Mucosa of rectum (tissue), 2 donors: ENCODE data around the gene SAMHD1.

Experiments
- H3K27ac ChIP-seq, 2 donors: one replicate each; pipeline ENCODE4 v1.7.0; 2013; ENCODE audit warnings: inconsistent platforms in 2 of 2, low read depth in 2 of 2, low read length in 2 of 2
- H3K27me3 ChIP-seq, 2 donors: one replicate each; pipeline ENCODE4 v1.7.0; 2013; ENCODE audit warnings: low read length in 2 of 2; ENCODE audit not compliant: control insufficient read depth in 2 of 2, insufficient read depth in 2 of 2
- H3K36me3 ChIP-seq, 2 donors: one replicate each; pipeline ENCODE4 v1.7.0; 2013; ENCODE audit warnings: low read length in 2 of 2; ENCODE audit not compliant: control insufficient read depth in 2 of 2, insufficient read depth in 2 of 2
- H3K4me1 ChIP-seq, 2 donors: one replicate each; pipeline ENCODE4 v1.7.0; 2013; ENCODE audit warnings: low read length in 2 of 2, mild to moderate bottlenecking in 1 of 2; ENCODE audit not compliant: control insufficient read depth in 2 of 2, insufficient read depth in 2 of 2
- H3K4me3 ChIP-seq, 2 donors: one replicate each; pipeline ENCODE4 v1.7.0; 2013; ENCODE audit warnings: low read length in 2 of 2
- H3K9ac ChIP-seq, 2 donors: one replicate each; pipeline ENCODE4 v1.7.0; 2013; ENCODE audit warnings: low read length in 2 of 2, low read depth in 1 of 2, mild to moderate bottlenecking in 1 of 2
- H3K9me3 ChIP-seq, 2 donors: one replicate each; pipeline ENCODE4 v1.7.0; 2013; ENCODE audit warnings: low read length in 2 of 2; ENCODE audit not compliant: control insufficient read depth in 2 of 2
- donor health status: healthy.
- donor health status: Normal muscosa, but diverticular disease.

SAMHD1 gene

DNA sequence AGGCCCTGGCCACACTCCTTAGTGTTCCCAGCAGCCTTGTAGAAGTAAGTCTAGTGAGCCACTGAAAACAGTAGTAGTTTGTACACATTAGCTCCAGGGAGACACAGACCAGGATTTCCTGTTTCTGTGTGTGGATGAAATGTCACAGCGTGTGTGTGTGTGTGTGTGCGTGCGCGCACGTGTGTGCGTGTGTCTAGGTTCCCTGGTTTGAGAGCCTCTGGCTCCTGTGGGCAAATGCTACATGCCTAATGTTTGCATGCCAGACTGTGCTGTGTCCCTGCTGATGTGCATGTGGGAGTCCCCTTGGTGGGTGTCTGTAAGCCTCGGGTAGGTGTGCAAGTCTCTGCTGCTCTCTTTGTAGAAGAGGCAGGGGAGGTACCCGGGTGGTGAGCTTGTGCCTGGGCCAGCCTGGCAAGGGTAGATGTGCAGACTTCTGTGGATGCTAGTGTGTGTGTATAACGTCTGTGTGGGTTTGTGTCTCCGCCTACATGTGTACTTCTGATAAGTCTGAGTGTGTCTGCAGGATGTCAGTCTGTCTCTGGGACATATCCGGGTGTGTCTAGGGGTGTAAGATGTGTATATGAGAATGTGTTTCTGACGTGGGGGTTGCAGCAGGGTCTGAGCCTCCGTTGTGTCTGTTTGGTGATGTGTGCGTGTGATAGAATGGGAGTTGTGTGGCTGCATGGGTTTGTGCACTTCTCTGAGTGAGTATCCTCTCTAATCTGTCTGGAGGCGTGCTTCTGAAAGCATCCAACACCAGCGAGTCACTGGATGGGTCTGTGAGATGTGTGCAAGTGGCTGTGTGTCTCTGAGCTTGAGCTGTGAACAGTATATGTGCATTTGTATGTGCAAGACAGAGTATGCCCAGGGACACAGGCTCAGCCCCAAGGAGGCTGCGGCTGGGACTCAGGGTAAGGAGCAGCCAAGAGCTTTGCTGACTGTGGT, 94.5 kb downstream of the SAMHD1 start:
- peak overlapping the region in 1 of 2 donors; percentile 1 for H3K27ac ChIP-seq
- H3K4me3 ChIP-seq, result no peak overlapping the region
- no peak overlapping the region for H3K9ac ChIP-seq
- H3K9me3 ChIP-seq, result no peaks in the 10 kb centered on the region
- H3K4me1 ChIP-seq, result peaks cover 35 to 48% of the 10 kb centered on the region in 2 donors
- no peaks in the 10 kb centered on the region for H3K27me3 ChIP-seq
- peaks cover 0 to 2% of the 10 kb centered on the region in 2 donors for H3K36me3 ChIP-seq

DNA sequence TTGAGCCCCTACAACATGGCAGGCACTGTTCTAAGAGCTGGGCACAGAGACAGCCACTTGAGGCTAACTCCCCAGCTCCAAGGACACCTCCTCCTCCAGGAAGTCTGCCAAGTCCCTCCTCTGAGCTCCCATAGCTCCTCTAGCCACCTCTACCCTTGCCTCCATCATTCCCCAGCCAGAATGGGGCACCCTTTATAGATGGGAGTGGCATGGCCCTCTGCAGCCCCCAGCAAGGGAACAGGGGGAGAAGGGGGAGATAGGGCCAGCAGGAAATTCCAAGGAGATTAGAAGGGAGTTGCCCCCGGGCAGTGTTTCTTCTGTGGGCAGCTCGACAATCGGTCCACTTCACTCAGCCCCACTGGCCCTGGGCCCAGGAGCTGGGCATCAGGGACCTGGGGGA, 95.3 kb downstream of the SAMHD1 start:
- Histone ChIP-seq H3K36me3 (peaks cover 0 to 2% of the 10 kb centered on the region in 2 donors), H3K4me1 (peaks cover 29 to 44% of the 10 kb centered on the region in 2 donors), H3K27ac (peak overlapping the region in 1 of 2 donors; percentile 1), H3K4me3 (no peak overlapping the region), H3K27me3 (no peaks in the 10 kb centered on the region), H3K9ac (no peak overlapping the region), H3K9me3 (no peaks in the 10 kb centered on the region)

- Histone ChIP-seq H3K4me3 (no peak overlapping the region), H3K9me3 (no peaks in the 10 kb centered on the region), H3K27me3 (no peaks in the 10 kb centered on the region), H3K4me1 (peaks cover 25 to 36% of the 10 kb centered on the region in 2 donors), H3K27ac (peak overlapping the region; percentile 3 to 32), H3K9ac (no peak overlapping the region), H3K36me3 (peaks cover 0 to 2% of the 10 kb centered on the region in 2 donors)
Measured at GRCh38 chr20:36855241-36855657, 96.3 kb downstream of the SAMHD1 start.

DNA sequence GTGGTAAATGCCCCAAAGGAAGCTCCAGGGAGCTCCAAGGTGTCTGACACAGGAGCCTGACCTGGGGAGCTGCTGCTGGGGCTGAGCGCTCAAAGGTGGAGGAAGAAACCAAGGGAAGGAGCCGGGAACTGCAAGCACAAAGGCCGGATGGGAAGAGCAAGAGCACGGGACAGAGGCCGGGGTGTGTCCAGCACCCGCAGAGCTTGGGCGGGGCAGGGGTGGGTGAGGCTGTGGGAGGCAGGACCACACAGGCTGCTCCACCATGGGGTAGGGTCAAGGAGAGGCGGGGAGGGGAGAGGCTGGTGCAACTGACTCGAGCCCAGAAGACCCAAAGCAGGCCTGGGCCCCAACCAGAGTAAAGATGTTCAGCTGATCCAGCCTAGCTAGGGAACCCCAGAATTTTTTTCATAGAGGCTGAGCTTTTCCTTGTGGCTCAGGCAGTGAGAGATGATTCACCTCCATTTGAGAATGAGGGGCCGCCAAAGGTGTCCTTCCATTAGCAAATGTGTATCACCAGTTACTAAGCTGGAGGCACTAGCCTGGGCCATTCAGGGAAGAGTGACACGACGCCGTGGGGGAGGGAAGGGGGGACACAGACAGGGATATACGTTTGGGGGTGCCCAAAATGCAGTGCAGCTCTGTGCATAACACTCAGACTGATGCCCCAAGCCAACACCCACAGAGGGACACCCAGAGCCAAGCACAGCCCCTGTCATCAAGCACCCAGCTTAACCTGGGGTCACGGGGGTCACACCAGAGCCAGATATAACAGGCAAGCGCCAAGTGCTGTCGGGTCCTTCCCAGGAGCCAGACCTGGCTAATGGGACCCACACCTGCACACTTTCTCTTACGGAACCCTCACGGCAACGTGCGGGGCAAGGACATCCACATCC, 96.9 kb downstream of the SAMHD1 start:
- no peaks in the 10 kb centered on the region for H3K27me3 ChIP-seq
- no peak overlapping the region for H3K4me3 ChIP-seq
- peaks cover 25 to 36% of the 10 kb centered on the region in 2 donors for H3K4me1 ChIP-seq
- H3K27ac ChIP-seq, result peak overlapping the region; percentile 10 to 32
- peaks cover 0 to 2% of the 10 kb centered on the region in 2 donors for H3K36me3 ChIP-seq
- H3K9ac ChIP-seq, result no peak overlapping the region
- H3K9me3 ChIP-seq, result no peaks in the 10 kb centered on the region

- Histone ChIP-seq H3K9me3 (no peaks in the 10 kb centered on the region), H3K9ac (peak overlapping the region in 1 of 2 donors; percentile 42), H3K4me3 (no peak overlapping the region), H3K27ac (peak overlapping the region; percentile 71 to 78), H3K36me3 (peaks cover 0 to 2% of the 10 kb centered on the region in 2 donors), H3K4me1 (peaks cover 33 to 43% of the 10 kb centered on the region in 2 donors), H3K27me3 (no peaks in the 10 kb centered on the region)
Measured at GRCh38 chr20:36852187-36852586, 99.3 kb downstream of the SAMHD1 start.

- peak overlapping the region; percentile 71 to 78 for H3K27ac ChIP-seq
- no peak overlapping the region for H3K4me3 ChIP-seq
- H3K9ac ChIP-seq, result no peak overlapping the region
- H3K4me1 ChIP-seq, result peaks cover 28 to 39% of the 10 kb centered on the region in 2 donors
- no peaks in the 10 kb centered on the region for H3K9me3 ChIP-seq
- no peaks in the 10 kb centered on the region for H3K27me3 ChIP-seq
- peaks cover 0 to 2% of the 10 kb centered on the region in 2 donors for H3K36me3 ChIP-seq
Measured at GRCh38 chr20:36851490-36851889, 100.0 kb downstream of the SAMHD1 start.

GRCh38 chr20:36850759-36851158, 100.7 kb downstream of the SAMHD1 start:
- H3K27ac ChIP-seq, result no peak overlapping the region
- no peak overlapping the region for H3K4me3 ChIP-seq
- peaks cover 22 to 32% of the 10 kb centered on the region in 2 donors for H3K4me1 ChIP-seq
- H3K9ac ChIP-seq, result no peak overlapping the region
- no peaks in the 10 kb centered on the region for H3K9me3 ChIP-seq
- H3K27me3 ChIP-seq, result no peaks in the 10 kb centered on the region
- peaks cover 0 to 2% of the 10 kb centered on the region in 2 donors for H3K36me3 ChIP-seq

- H3K4me1 ChIP-seq, result peaks cover 17 to 22% of the 10 kb centered on the region in 2 donors
- H3K4me3 ChIP-seq, result no peak overlapping the region
- H3K27ac ChIP-seq, result peak overlapping the region in 1 of 2 donors; percentile 10
- H3K36me3 ChIP-seq, result peaks cover 0 to 2% of the 10 kb centered on the region in 2 donors
- H3K27me3 ChIP-seq, result no peaks in the 10 kb centered on the region
- no peaks in the 10 kb centered on the region for H3K9me3 ChIP-seq
- H3K9ac ChIP-seq, result no peak overlapping the region
Measured at GRCh38 chr20:36849333-36850065, 102.0 kb downstream of the SAMHD1 start.

GRCh38 chr20:36848677-36849076, 102.8 kb downstream of the SAMHD1 start:
- Histone ChIP-seq H3K9ac (peak overlapping the region in 1 of 2 donors; percentile 39), H3K36me3 (peaks cover 0 to 2% of the 10 kb centered on the region in 2 donors), H3K27ac (peak overlapping the region; percentile 49 to 75), H3K4me1 (peaks cover 14 to 17% of the 10 kb centered on the region in 2 donors), H3K4me3 (no peak overlapping the region), H3K27me3 (no peaks in the 10 kb centered on the region), H3K9me3 (no peaks in the 10 kb centered on the region)
